BJ (cell line): ENCODE measurements around the gene MAP3K6. TPM values are rescaled to one million over a fixed set of nuclear protein-coding genes. Genes with fewer than 3 reads are reported as not detected.

ENCODE experiments used
- CTCF ChIA-PET: fragments of 350-600 bp; formaldehyde crosslinking; extraction: SDS; loops from one replicate; lab custom pipeline; 2021; ENCODE audit warnings: antibody characterized with exemption, inconsistent platforms; lab: Yijun Ruan, JAX
- POLR2A ChIA-PET: fragments of 300-600 bp; sonication (Branson Sonifier 250); formaldehyde crosslinking; extraction: SDS; loops from one replicate; lab custom pipeline; 2021; ENCODE audit warnings: antibody characterized with exemption; lab: Charles Lee
- DNase-seq: peaks from one replicate; pipeline ENCODE4 v3.0.0-alpha.2; 2011; ENCODE audit warnings: low read depth
- H3K27me3 ChIP-seq: 2 replicates; pipeline ENCODE4 v1.6.0; 2011; ENCODE audit warnings: low read length; ENCODE audit not compliant: control insufficient read depth, insufficient read depth
- H3K36me3 ChIP-seq: 2 replicates; pipeline ENCODE4 v1.5.1; 2011; ENCODE audit warnings: low read length; ENCODE audit not compliant: control insufficient read depth, insufficient read depth
- H3K4me3 ChIP-seq: 2 replicates; pipeline ENCODE4 v1.5.1; 2011; ENCODE audit warnings: low read depth, mild to moderate bottlenecking, control low read depth, low read length
- polyA minus RNA-seq: library from RNA; depleted of rRNA, polyadenylated mRNA; stranded (reverse); fragments of >200 nt; gene quantifications from 2 replicates; pipeline ENCODE4 v1.2.3, GENCODE V29; 2011; rRNA and poly(A)+ RNA removed
- polyA plus RNA-seq: library from polyadenylated mRNA; depleted of rRNA; stranded (reverse); fragments of >200 nt; gene quantifications from 2 replicates; pipeline ENCODE4 v1.2.3, GENCODE V29; 2011; rRNA removed
- TF ChIP-seq, protein P1 (sequence below): IDR thresholded peaks from 2 replicates; pipeline ENCODE4 v1.5.1; 2011; ENCODE audit warnings: low read depth, mild to moderate bottlenecking, control low read depth, inconsistent platforms, low read length, moderate library complexity; ENCODE audit not compliant: insufficient read depth

MAP3K6 gene, protein sequence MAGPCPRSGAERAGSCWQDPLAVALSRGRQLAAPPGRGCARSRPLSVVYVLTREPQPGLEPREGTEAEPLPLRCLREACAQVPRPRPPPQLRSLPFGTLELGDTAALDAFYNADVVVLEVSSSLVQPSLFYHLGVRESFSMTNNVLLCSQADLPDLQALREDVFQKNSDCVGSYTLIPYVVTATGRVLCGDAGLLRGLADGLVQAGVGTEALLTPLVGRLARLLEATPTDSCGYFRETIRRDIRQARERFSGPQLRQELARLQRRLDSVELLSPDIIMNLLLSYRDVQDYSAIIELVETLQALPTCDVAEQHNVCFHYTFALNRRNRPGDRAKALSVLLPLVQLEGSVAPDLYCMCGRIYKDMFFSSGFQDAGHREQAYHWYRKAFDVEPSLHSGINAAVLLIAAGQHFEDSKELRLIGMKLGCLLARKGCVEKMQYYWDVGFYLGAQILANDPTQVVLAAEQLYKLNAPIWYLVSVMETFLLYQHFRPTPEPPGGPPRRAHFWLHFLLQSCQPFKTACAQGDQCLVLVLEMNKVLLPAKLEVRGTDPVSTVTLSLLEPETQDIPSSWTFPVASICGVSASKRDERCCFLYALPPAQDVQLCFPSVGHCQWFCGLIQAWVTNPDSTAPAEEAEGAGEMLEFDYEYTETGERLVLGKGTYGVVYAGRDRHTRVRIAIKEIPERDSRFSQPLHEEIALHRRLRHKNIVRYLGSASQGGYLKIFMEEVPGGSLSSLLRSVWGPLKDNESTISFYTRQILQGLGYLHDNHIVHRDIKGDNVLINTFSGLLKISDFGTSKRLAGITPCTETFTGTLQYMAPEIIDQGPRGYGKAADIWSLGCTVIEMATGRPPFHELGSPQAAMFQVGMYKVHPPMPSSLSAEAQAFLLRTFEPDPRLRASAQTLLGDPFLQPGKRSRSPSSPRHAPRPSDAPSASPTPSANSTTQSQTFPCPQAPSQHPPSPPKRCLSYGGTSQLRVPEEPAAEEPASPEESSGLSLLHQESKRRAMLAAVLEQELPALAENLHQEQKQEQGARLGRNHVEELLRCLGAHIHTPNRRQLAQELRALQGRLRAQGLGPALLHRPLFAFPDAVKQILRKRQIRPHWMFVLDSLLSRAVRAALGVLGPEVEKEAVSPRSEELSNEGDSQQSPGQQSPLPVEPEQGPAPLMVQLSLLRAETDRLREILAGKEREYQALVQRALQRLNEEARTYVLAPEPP (N-terminal part only)
- polyA plus RNA-seq (9.3 and 18.0 TPM in 2 replicates), polyA minus RNA-seq (12.4 and 12.5 TPM in 2 replicates)

GRCh38 chr1:27366411-27367159, at the start of gene MAP3K6:
MAP3K6 (minus strand) TSS chr1:27366961; CDS start chr1:27366597, 364 bp downstream.
- POLR2A ChIA-PET = interaction anchor here (0.6 to 1.0 kb wide), 2 partner anchors 22 to 67 kb away, joined by 3 to 5 read pairs; no protein-coding TSS in a partner anchor
- TF ChIP-seq, protein P1, sequence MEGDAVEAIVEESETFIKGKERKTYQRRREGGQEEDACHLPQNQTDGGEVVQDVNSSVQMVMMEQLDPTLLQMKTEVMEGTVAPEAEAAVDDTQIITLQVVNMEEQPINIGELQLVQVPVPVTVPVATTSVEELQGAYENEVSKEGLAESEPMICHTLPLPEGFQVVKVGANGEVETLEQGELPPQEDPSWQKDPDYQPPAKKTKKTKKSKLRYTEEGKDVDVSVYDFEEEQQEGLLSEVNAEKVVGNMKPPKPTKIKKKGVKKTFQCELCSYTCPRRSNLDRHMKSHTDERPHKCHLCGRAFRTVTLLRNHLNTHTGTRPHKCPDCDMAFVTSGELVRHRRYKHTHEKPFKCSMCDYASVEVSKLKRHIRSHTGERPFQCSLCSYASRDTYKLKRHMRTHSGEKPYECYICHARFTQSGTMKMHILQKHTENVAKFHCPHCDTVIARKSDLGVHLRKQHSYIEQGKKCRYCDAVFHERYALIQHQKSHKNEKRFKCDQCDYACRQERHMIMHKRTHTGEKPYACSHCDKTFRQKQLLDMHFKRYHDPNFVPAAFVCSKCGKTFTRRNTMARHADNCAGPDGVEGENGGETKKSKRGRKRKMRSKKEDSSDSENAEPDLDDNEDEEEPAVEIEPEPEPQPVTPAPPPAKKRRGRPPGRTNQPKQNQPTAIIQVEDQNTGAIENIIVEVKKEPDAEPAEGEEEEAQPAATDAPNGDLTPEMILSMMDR = peak; percentile 24; the same call in 1 of the 2 replicates

DNA sequence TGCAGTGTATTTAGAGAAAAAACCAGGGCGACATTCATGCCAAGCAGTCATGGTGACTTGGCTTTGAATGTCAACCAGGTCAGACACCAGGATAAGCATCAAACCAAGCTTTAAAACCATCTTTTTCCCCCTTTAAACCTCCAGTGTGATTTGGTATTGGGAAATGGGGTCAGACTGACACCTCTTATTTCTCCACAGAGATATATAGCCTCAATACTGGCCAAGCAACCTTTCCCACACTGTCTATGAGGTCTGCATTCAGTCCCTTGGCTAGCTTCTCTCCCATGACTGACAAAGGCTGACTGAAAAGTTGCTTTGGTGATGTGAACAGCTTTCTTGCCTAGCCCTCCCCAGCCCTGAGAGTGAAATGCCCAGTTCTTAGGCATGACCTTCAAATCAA, 47.3 kb upstream of the MAP3K6 start:
- CTCF ChIA-PET = interaction anchor here (1.2 to 4.8 kb wide), 8 partner anchors 9 to 193 kb away, joined by 3 to 32 read pairs (median 8); no protein-coding TSS in a partner anchor
- POLR2A ChIA-PET = no interaction called here
- Histone ChIP-seq H3K4me3 (no peak overlapping the region), H3K36me3 (peaks cover 29% of the 10 kb centered on the region), H3K27me3 (no peaks in the 10 kb centered on the region)
- DNase-seq = no peak
- TF ChIP-seq, protein P1 = no peak

More at GRCh38 chr1:27366411-27367159, at the start of gene MAP3K6:
- CTCF ChIA-PET = interaction anchor here (0.7 to 6.1 kb wide), 31 partner anchors 8 to 479 kb away, joined by 3 to 118 read pairs (median 5); partner anchors contain the start of genes CD164L2, FCN3, GPR3 and SYTL1
- no peaks in the 10 kb centered on the region for H3K27me3 ChIP-seq
- peak; percentile 33 for DNase-seq
- peak within 1 kb of the TSS; percentile 56 for H3K4me3 ChIP-seq
- peaks cover 9% of the 10 kb centered on the region for H3K36me3 ChIP-seq

- DNase-seq = no peak
- ChIA-PET POLR2A (no interaction called here), CTCF (interaction anchor here (0.8 to 4.8 kb wide), 9 partner anchors 8 to 194 kb away, joined by 3 to 32 read pairs (median 4); no protein-coding TSS in a partner anchor)
- H3K27me3 ChIP-seq = no peaks in the 10 kb centered on the region
- H3K36me3 ChIP-seq = peaks cover 33% of the 10 kb centered on the region
- TF ChIP-seq, protein P1 = no peak
- no peak overlapping the region for H3K4me3 ChIP-seq
Measured at GRCh38 chr1:27413004-27413403, 46.2 kb upstream of the MAP3K6 start.

GRCh38 chr1:27412502-27412901, 45.7 kb upstream of the MAP3K6 start:
- ChIA-PET CTCF (interaction anchor here (0.8 to 4.8 kb wide), 7 partner anchors 8 to 195 kb away, joined by 3 to 32 read pairs (median 11); no protein-coding TSS in a partner anchor), POLR2A (no interaction called here)
- DNase-seq = no peak
- H3K27me3 ChIP-seq = no peaks in the 10 kb centered on the region
- no peak overlapping the region for H3K4me3 ChIP-seq
- TF ChIP-seq, protein P1 = no peak
- H3K36me3 ChIP-seq = peaks cover 36% of the 10 kb centered on the region
